GOT3 (cell line): Measurements from ENCODE around the gene GPX4.

Experiments
- DNase-seq: peaks from one replicate; lab custom pipeline; 2025; ENCODE audit warnings: mixed read lengths; lab: John Stamatoyannopoulos, UW

The GPX4 gene

DNA sequence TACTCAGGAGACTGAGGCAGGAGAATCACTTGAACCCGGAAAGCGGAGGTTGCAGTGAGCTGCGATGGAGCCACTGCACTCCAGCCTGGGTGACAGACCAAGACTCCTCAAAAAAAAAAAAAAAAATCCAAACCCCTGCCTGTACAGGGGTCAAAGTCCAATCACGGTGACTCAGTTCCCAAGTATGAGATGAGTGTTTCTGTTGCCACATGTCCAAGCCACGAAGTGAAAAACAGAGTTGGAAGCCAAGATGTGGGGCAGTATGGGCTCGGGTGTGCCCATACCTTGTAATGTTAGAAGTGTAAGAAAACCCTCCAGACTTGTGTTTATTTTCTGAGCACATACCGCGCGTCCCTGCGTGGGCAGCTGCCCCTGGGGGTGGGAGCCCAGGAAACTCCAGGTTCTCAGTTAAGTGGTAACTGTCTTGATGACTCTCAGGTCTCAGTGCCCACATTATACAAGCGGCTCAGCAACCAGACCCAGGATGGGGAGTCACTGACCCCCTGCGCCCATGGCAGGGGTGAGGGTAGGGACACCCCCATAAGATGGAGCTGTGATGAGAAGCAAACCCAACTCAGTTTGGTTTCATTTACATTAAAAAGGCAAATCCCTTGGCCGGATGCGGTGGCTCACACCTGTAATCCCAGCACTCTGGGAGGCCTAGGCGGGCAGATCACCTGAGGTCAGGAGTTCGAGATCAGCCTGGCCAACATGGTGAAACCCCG lies 1.2 kb upstream of the GPX4 start:
- peak; percentile 70 for DNase-seq

DNA sequence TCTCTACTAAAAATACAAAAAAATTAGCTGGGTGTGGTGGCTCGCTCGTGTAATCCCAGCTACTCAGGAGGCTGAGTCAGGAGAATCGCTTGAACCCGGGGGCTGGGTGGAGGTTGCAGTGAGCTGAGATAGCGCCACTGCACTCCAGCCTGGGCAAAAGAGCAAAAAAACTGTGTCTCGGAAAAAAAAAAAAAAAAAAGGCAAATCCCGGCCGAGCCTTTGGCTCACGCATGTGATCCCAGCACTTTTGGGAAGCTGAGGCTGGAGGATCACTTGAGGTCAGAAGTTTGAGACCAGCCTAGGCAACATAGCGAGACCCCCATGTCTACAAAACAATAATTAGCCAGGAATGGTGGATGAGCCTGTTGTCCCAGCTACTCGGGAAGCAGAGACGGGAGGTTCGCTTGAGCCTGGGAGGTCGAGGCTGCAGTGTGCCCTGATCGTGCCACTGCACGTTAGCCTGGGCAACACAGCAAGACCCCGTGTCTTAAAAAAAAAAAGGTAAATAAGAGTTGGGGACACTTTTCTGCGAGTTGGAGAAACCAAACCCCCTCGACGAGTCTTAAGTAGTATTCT lies 574 bp upstream of the GPX4 start:
- DNase-seq, result no peak

GRCh38 chr19:1104311-1105007 lies 665 bp downstream of the GPX4 start:
- DNase-seq, result no peak

DNA sequence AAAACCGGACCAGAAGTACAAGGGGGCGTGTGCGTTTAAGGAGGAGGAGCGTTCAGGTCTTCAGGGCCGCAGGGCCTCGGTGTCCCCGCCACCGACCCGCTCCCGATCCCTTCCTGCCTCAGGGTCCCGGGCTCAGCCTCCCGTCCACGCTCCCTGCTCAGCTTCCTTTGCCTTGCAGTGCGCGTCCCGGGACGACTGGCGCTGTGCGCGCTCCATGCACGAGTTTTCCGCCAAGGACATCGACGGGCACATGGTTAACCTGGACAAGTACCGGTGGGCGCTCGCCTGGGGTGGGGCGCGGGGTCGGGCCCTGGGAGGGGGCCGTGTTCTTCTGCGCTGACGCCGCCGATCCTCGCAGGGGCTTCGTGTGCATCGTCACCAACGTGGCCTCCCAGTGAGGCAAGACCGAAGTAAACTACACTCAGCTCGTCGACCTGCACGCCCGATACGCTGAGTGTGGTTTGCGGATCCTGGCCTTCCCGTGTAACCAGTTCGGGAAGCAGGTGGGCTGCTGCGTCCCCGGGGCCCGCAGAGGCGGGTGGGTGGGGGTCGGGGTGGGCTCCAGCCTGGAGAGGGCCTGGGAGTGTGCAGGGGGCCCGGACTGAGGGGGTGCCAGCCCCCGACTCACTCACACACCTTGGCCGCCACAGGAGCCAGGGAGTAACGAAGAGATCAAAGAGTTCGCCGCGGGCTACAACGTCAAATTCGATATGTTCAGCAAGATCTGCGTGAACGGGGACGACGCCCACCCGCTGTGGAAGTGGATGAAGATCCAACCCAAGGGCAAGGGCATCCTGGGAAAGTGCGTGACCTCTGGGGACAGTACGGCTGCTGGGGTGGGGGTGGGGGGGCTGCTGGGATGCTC lies 1.4 kb downstream of the GPX4 start:
- DNase-seq, result no peak

GRCh38 chr19:1105873-1106840 lies 2.4 kb downstream of the GPX4 start:
- no peak for DNase-seq

DNA sequence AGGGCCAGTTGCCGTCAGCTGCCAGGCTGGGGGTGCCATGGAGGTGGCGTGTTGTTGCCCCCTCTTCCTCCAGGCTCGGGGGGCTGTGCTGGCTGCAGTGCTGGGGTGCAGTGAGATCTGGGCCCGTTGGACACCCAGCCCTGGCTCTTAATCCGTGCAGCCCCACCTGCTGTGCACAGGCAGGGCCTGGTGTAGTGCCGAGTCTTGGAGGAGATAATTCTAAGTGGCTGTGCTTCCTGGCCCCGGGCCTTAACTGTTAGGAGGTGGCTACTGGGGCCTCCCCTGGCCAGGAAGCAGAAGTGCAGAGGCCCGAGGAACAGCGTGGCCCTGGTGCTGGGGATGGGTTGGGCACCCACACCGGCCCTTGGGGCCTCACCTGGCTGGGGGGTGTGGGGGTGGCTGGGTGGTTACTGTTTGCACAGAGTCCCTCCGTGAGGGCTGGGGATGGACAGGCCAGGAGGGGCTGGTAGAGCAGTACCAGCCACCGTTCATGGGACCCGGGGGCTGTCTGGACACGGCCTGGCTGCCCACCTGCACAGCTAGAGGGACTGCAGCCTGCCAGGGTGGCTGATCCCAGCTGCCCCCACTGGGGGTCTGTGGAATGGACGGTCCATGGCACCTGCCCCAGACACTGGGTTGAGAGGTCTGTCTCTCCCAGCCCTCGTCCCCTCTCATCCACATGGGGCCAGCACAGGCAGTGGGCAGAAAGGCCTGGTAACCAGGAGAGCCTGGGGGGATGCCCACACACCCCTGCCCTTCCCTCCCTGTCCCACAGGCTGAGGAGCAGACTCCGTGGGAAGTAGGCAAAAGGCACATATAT lies 3.3 kb downstream of the GPX4 start:
- no peak for DNase-seq

- no peak for DNase-seq
Measured at GRCh38 chr19:1107661-1108261, 4.0 kb downstream of the GPX4 start.

GRCh38 chr19:1108291-1109031 lies 4.7 kb downstream of the GPX4 start:
- DNase-seq, result no peak

DNA sequence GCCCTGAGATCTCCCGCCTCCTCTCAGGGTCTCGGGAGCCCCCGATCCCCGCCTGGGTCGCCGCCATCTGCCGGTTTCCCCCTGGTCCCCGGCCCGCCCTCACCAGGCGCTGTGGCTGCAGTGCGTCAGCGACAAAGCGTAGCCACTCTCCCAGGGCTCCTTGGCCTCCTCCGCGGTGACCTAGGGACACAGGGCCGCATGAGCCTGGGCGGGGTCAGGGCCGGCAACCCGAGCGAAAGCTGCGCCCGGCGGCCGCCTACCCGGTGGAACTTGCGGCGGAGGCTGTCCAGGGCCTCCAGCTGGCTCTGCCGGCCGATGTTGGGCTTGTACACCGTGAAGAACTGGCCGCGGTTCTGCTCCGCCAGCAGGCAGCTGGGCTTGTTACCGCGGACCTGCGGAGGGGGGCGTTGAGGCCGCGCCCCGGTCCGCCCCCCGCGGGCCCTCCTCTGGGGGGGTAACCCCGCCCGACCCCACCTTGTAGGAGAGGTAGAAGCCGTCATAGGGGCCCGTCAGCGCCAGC lies 5.3 kb downstream of the GPX4 start:
- no peak for DNase-seq

- DNase-seq, result no peak
Measured at GRCh38 chr19:1109697-1110671, 6.2 kb downstream of the GPX4 start.

- DNase-seq, result no peak
Measured at GRCh38 chr19:1110809-1111640, 7.2 kb downstream of the GPX4 start.

DNA sequence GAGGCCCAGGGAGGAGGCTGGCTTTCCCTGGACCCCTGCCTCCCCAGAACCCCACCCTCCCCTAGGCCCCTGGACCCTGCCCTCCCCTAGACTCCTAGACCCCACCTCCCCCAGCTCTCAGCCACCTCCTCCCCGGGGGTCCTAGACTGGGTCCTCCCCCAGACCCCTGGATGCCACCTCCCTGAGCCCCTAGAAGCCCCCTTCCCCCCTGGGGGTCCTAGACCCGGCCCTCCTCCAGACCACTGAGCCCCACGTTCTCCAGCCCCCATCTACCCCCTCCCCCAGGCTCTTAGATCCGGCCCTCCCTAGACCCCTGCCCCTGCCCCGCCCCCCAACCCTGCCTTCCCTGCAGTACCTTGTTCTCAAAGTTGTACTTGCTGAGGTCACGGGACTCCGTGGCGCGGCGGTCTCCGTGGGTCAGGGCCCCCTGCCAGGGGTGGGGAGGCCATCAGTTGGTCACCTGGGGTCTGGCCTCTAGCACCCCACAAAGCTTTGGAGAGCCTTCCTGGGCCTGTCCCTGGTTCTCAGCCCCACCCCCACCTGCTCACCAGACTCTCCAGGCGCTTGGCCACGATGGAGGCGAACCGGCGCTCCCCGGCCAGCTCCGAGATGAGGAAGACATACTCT lies 8.0 kb downstream of the GPX4 start:
- no peak for DNase-seq

DNA sequence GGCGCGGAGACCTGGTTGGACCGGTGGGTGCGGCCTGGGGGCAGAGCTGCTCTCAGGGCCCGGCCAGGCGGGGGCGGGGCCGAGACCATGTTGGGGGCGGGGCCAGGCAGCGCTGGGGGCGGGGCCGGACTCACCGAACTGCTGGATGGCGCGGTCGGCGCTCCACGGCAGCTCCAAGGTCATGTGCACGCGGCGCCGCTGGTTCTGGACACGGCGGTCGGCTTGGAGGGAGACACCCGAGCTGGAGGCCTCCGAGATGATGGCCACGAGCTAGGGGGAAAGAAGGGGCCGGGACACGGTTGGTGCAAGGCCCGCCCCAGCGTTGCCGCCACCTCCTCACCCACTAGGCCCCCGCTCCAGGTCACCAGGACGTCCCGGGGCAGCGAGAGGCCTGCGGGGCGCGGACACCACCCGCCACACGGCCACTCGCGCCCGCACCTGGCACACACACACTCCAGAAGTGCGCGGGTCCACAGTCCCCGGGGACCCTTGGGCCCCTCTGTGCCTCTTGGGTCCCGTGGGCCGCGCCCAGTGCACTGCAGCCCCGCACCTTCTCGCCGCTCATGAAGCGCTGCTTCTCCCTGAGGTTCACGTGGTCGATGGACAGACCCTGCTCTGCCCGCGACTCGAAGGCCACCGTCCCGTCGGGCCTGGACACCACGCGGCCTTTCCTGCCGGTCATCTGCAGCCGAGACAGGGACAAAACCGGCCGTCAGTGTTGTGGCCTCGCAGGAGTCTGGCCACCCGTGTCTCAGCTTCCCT lies 8.7 kb downstream of the GPX4 start:
- DNase-seq, result no peak

- DNase-seq, result peak; percentile 28
Measured at GRCh38 chr19:1113030-1113985, 9.5 kb downstream of the GPX4 start.
